Measurements from ENCODE around the gene GABRR2. TPM values are rescaled to one million over a fixed set of nuclear protein-coding genes. Genes with fewer than 3 reads are reported as not detected.
"Not testable (repeated sequence)": the region's sequence is repeated elsewhere in the genome, so short reads cannot be mapped to it uniquely, and the experiment has no call there.

GABRR2 gene
- total and polyA plus RNA-seq, 2 donors from 2014 or later = 0.38 TPM; not detected in 1

DNA sequence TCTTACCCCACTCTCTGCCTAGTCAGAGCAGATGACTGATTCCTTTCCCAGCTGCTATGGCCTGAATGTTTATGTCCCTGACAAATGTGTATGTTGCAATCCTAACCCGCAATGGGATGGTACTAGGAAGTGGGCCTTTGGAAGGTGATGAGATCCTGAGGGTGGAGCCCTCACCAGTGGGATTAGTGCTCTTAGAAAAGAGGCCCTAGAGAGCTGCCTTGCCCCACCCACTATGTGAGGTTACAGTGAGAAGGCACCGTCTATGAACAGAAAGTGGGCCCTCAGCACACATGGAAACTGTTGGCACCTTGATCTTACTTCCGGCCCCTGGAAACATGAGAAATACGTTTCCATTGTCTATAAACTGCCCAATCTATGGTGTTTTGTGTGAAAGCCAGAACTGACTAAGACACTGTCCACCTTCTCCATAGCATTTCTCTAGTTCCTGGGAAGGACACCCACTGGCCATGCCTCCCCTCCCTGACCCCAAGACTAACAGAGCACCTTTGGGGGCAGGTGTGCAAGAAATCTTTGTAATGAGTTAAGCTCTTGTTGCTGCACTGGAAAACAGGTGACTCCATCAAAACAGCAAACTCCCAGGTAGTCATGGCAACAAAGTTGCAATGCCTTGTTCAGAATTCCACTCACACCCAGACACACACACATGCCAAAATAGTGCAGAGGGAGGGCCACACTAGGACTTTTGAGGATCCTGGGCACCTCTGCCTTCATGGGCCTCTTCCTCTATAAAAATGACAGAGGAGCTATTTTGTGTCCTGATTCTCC lies 16.2 kb downstream of the GABRR2 start:
- no peaks in the 10 kb centered on the region for H3K9me3 ChIP-seq (ENCODE audit: control insufficient read depth in 2 of 3, insufficient read depth in 1 of 3, low read length in 3 of 3)
- FAIRE-seq = no peak
- no peak overlapping the region for H3K9ac ChIP-seq (ENCODE audit: low read length in 3 of 3)
- H3K4me1 ChIP-seq (ENCODE audit: control insufficient read depth in 2 of 3, insufficient read depth in 2 of 3, low read depth in 1 of 3, low read length in 3 of 3) = peaks cover 0 to 3% (median 0%) of the 10 kb centered on the region in 3 donors
- peak in 1 of 5 donors; percentile 30 for DNase-seq
- TF ChIP-seq, protein P1, sequence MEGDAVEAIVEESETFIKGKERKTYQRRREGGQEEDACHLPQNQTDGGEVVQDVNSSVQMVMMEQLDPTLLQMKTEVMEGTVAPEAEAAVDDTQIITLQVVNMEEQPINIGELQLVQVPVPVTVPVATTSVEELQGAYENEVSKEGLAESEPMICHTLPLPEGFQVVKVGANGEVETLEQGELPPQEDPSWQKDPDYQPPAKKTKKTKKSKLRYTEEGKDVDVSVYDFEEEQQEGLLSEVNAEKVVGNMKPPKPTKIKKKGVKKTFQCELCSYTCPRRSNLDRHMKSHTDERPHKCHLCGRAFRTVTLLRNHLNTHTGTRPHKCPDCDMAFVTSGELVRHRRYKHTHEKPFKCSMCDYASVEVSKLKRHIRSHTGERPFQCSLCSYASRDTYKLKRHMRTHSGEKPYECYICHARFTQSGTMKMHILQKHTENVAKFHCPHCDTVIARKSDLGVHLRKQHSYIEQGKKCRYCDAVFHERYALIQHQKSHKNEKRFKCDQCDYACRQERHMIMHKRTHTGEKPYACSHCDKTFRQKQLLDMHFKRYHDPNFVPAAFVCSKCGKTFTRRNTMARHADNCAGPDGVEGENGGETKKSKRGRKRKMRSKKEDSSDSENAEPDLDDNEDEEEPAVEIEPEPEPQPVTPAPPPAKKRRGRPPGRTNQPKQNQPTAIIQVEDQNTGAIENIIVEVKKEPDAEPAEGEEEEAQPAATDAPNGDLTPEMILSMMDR (IDR thresholded peaks at IDR 0.05; ENCODE audit: borderline replicate concordance, extremely low read depth, insufficient read depth) = no peak
- no peak overlapping the region for H3K4me3 ChIP-seq (ENCODE audit: low read length in 3 of 3)
- H3K27ac ChIP-seq (ENCODE audit: low read depth in 2 of 2, low read length in 2 of 2) = no peak overlapping the region
- intact Hi-C loops (cut with DNase I) = no loop called here
- no peaks in the 10 kb centered on the region for H3K27me3 ChIP-seq (ENCODE audit: control insufficient read depth, insufficient read depth, low read length)
- H3K36me3 ChIP-seq (ENCODE audit: control insufficient read depth in 2 of 3, insufficient read depth in 3 of 3, low read length in 3 of 3) = no peaks in the 10 kb centered on the region

- no peak overlapping the region for H3K9ac ChIP-seq (ENCODE audit: low read length in 3 of 3)
- DNase-seq = peak in 1 of 5 donors; percentile 65
- TF ChIP-seq, protein P1 (IDR thresholded peaks at IDR 0.05; ENCODE audit: borderline replicate concordance, extremely low read depth, insufficient read depth) = no peak
These were observed 17.3 kb downstream of the GABRR2 start for GRCh38 chr6:89297695-89298351.

DNA sequence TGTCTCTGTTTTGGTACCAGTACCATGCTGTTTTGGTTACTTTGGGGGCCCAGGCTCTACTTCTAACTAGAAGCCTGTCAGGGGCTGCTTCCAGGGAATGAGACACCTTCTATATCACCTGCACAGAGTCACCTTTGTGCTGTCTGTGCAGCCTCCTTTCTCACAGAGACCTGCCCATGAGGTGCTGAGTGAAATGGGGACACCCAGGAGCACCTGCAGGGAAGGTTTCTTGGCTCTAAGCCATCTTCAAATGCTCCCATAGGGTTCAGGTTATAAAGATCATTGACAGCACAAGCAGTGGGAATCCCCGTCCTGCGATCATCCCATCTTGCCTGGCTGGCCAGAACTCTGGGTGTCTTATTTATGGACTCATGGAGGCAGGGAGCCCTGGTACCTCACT lies 19.1 kb downstream of the GABRR2 start:
- DNase-seq = no peak
- Histone ChIP-seq H3K4me3 (ENCODE audit: low read length in 3 of 3) (no peak overlapping the region), H3K4me1 (ENCODE audit: control insufficient read depth in 2 of 3, insufficient read depth in 2 of 3, low read depth in 1 of 3, low read length in 3 of 3) (peaks cover 0 to 3% (median 0%) of the 10 kb centered on the region in 3 donors), H3K9ac (ENCODE audit: low read length in 3 of 3) (no peak overlapping the region), H3K27ac (ENCODE audit: low read depth in 2 of 2, low read length in 2 of 2) (no peak overlapping the region), H3K36me3 (ENCODE audit: control insufficient read depth in 2 of 3, insufficient read depth in 3 of 3, low read length in 3 of 3) (no peaks in the 10 kb centered on the region), H3K9me3 (ENCODE audit: control insufficient read depth in 2 of 3, insufficient read depth in 1 of 3, low read length in 3 of 3) (no peaks in the 10 kb centered on the region), H3K27me3 (ENCODE audit: control insufficient read depth, insufficient read depth, low read length) (no peaks in the 10 kb centered on the region)
- FAIRE-seq = no peak
- TF ChIP-seq, protein P1 (IDR thresholded peaks at IDR 0.05; ENCODE audit: borderline replicate concordance, extremely low read depth, insufficient read depth) = no peak
- intact Hi-C loops (cut with DNase I) = no loop called here

More at GRCh38 chr6:89297695-89298351, 17.3 kb downstream of the GABRR2 start:
- FAIRE-seq = no peak
- intact Hi-C loops (cut with DNase I) = no loop called here
- Histone ChIP-seq H3K9me3 (ENCODE audit: control insufficient read depth in 2 of 3, insufficient read depth in 1 of 3, low read length in 3 of 3) (no peaks in the 10 kb centered on the region), H3K36me3 (ENCODE audit: control insufficient read depth in 2 of 3, insufficient read depth in 3 of 3, low read length in 3 of 3) (no peaks in the 10 kb centered on the region), H3K27ac (ENCODE audit: low read depth in 2 of 2, low read length in 2 of 2) (no peak overlapping the region), H3K27me3 (ENCODE audit: control insufficient read depth, insufficient read depth, low read length) (no peaks in the 10 kb centered on the region), H3K4me1 (ENCODE audit: control insufficient read depth in 2 of 3, insufficient read depth in 2 of 3, low read depth in 1 of 3, low read length in 3 of 3) (peaks cover 0 to 3% (median 0%) of the 10 kb centered on the region in 3 donors), H3K4me3 (ENCODE audit: low read length in 3 of 3) (no peak overlapping the region)

- FAIRE-seq; DNase-seq; H3K4me3 ChIP-seq (ENCODE audit: low read length in 3 of 3); H3K4me1 ChIP-seq (ENCODE audit: control insufficient read depth in 2 of 3, insufficient read depth in 2 of 3, low read depth in 1 of 3, low read length in 3 of 3); H3K36me3 ChIP-seq (ENCODE audit: control insufficient read depth in 2 of 3, insufficient read depth in 3 of 3, low read length in 3 of 3); H3K9me3 ChIP-seq (ENCODE audit: control insufficient read depth in 2 of 3, insufficient read depth in 1 of 3, low read length in 3 of 3); intact Hi-C loops (cut with DNase I); H3K27me3 ChIP-seq (ENCODE audit: control insufficient read depth, insufficient read depth, low read length); H3K27ac ChIP-seq (ENCODE audit: low read depth in 2 of 2, low read length in 2 of 2); H3K9ac ChIP-seq (ENCODE audit: low read length in 3 of 3): not testable (repeated sequence)
These were observed 20.0 kb downstream of the GABRR2 start for GRCh38 chr6:89295116-89295515.
